ENCODE data around the gene DAW1.

- TF ChIP-seq CTCF (IDR thresholded peaks at IDR 0.05; ENCODE audit: low read depth, low read length, missing input control), result no peak
- TF ChIP-seq REST (IDR thresholded peaks at IDR 0.05), result no peak
- TF ChIP-seq RXRA (IDR thresholded peaks at IDR 0.05), result no peak
- no peak for TF ChIP-seq GABPA (IDR thresholded peaks at IDR 0.05 in 1 of 2, conservative IDR thresholded peaks at IDR 0.05 in 1 of 2)
- no peak for TF ChIP-seq TAF1 (conservative IDR thresholded peaks at IDR 0.05)
- no peak for TF ChIP-seq JUND (IDR thresholded peaks at IDR 0.05)
- TF ChIP-seq RAD21 (IDR thresholded peaks at IDR 0.05), result no peak
- no peak for TF ChIP-seq HNF4G (IDR thresholded peaks at IDR 0.05)
These were observed 11.2 kb upstream of the DAW1 start for GRCh38 chr2:227860221-227860641.
